ENCODE measurements around the gene FBXO42. TPM values are rescaled to one million over a fixed set of nuclear protein-coding genes. Genes with fewer than 3 reads are reported as not detected.

FBXO42 gene
- polyA plus RNA-seq, 3 donors, result 11.6 to 18.4 (median 16.9) TPM

DNA sequence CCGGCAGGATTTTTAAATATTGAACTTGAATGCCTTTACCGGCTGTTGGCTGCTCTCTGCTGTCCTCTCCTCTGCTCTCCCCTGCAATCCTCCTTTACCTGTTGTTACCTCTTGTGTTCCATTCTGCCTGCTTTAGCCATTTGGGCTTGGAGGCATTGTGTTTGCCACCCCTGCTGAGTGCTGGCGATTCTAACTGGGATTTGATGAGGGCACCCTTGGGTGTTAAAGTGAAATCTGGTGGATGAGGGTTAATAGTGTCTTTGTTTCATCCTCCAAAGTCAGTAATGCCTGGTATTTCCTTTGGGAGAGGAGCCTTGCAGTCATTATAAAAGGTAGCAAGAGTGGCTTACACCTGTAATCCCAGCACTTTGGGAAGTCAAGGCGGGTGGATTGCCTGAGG, 24.7 kb upstream of the FBXO42 start:
- H3K9me3 ChIP-seq (replicated peaks in 1 of 2; ENCODE audit: control insufficient read depth in 1 of 2, insufficient read depth in 1 of 2, low read length in 2 of 2), result no peaks in the 10 kb centered on the region
- Mint-ChIP-seq H3K4me3 (no peak overlapping the region), H3K27me3 (ENCODE audit: low read depth in 3 of 3) (no peaks in the 10 kb centered on the region), H3K9me3 (no peaks in the 10 kb centered on the region), H3K4me1 (peaks cover 40% of the 10 kb centered on the region), H3K27ac (peak overlapping the region in 3 of 7 donors; percentile 25 to 58 (median 43)), H3K36me3 (peaks cover 20 to 43% of the 10 kb centered on the region in 2 donors)
- H3K4me1 ChIP-seq (ENCODE audit: control insufficient read depth in 1 of 2, insufficient read depth in 2 of 2, low read length in 2 of 2), result peaks cover 15 to 33% of the 10 kb centered on the region in 2 donors
- intact Hi-C loops (cut with micrococcal nuclease), result no loop called here
- H3K27me3 ChIP-seq (ENCODE audit: control insufficient read depth in 2 of 2, insufficient read depth in 2 of 2, low read length in 2 of 2), result no peaks in the 10 kb centered on the region
- H3K79me2 ChIP-seq (ENCODE audit: insufficient read depth, low read length), result peaks cover 100% of the 10 kb centered on the region
- TF ChIP-seq, protein P1, sequence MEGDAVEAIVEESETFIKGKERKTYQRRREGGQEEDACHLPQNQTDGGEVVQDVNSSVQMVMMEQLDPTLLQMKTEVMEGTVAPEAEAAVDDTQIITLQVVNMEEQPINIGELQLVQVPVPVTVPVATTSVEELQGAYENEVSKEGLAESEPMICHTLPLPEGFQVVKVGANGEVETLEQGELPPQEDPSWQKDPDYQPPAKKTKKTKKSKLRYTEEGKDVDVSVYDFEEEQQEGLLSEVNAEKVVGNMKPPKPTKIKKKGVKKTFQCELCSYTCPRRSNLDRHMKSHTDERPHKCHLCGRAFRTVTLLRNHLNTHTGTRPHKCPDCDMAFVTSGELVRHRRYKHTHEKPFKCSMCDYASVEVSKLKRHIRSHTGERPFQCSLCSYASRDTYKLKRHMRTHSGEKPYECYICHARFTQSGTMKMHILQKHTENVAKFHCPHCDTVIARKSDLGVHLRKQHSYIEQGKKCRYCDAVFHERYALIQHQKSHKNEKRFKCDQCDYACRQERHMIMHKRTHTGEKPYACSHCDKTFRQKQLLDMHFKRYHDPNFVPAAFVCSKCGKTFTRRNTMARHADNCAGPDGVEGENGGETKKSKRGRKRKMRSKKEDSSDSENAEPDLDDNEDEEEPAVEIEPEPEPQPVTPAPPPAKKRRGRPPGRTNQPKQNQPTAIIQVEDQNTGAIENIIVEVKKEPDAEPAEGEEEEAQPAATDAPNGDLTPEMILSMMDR (IDR thresholded peaks at IDR 0.05), result no peak
- no peak overlapping the region for H3K4me2 ChIP-seq (replicated peaks; ENCODE audit: extremely low read depth, low read length, poor library complexity, severe bottlenecking)
- H3K4me3 ChIP-seq (replicated peaks in 1 of 3; ENCODE audit: low read depth in 2 of 3, low read length in 3 of 3), result no peak overlapping the region
- H4K20me1 ChIP-seq (ENCODE audit: insufficient read depth, low read length), result peaks cover 100% of the 10 kb centered on the region
- peaks cover 0 to 12% of the 10 kb centered on the region in 2 donors for H3K36me3 ChIP-seq (replicated peaks in 1 of 2; ENCODE audit: control insufficient read depth in 1 of 2, insufficient read depth in 2 of 2, low read length in 2 of 2)
- no peak for DNase-seq
- no peak overlapping the region for H3K27ac ChIP-seq (ENCODE audit: low read depth in 1 of 2, low read length in 2 of 2)
- H2AFZ ChIP-seq (ENCODE audit: insufficient read depth, low read depth, low read length, poor library complexity, severe bottlenecking), result no peak overlapping the region
- 100% methylated on average over 2 of the region's 4 CpGs for WGBS (ENCODE audit: insufficient coverage)
- H3K9ac ChIP-seq (ENCODE audit: insufficient read depth, low read length, poor library complexity, severe bottlenecking), result no peak overlapping the region

DNA sequence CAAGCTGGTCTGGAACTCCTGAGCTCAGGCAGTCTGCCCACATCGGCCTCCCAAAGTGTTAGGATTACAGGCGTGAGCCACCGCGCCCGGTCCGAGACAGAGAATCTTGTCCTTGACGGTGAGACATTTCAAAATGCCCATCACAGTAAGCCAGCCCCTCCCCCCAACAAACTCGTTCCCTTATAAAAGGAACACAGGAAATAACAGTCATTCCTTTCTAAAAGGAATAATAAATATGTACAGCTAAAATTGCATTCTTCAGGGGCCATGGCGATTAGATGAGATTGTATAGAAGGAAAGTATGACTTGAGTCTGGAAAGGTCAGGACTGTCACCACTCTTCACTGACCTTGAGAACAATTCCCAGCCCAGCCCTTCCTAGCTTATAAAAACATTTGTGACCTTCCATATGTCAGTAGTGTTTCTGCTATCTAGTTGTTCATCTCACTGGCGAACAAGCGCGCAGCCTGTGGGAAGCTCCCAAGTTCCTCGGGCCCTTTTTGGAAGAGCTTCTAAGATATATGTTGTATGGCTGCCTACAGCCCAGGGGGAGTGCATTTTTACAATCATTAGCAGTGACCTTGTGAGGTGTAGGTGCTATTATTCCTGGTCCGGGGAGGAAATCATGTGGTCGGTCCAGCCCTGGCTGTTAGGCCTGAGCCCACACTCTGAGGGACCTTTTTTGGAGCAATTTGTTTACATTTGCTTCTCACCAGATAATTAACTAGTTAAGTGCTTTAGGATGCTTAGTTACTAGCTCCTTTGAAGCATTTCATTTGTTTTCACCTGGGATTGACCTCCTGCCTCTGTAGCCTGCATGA, 23.5 kb upstream of the FBXO42 start:
- Histone ChIP-seq H3K79me2 (ENCODE audit: insufficient read depth, low read length) (peaks cover 100% of the 10 kb centered on the region), H3K4me1 (ENCODE audit: control insufficient read depth in 1 of 2, insufficient read depth in 2 of 2, low read length in 2 of 2) (peaks cover 26 to 45% of the 10 kb centered on the region in 2 donors), H3K4me3 (replicated peaks in 1 of 3; ENCODE audit: low read depth in 2 of 3, low read length in 3 of 3) (no peak overlapping the region), H3K9ac (ENCODE audit: insufficient read depth, low read length, poor library complexity, severe bottlenecking) (no peak overlapping the region), H3K27me3 (ENCODE audit: control insufficient read depth in 2 of 2, insufficient read depth in 2 of 2, low read length in 2 of 2) (no peaks in the 10 kb centered on the region), H3K9me3 (replicated peaks in 1 of 2; ENCODE audit: control insufficient read depth in 1 of 2, insufficient read depth in 1 of 2, low read length in 2 of 2) (no peaks in the 10 kb centered on the region), H3K4me2 (replicated peaks; ENCODE audit: extremely low read depth, low read length, poor library complexity, severe bottlenecking) (no peak overlapping the region), H2AFZ (ENCODE audit: insufficient read depth, low read depth, low read length, poor library complexity, severe bottlenecking) (no peak overlapping the region), H3K27ac (ENCODE audit: low read depth in 1 of 2, low read length in 2 of 2) (peak overlapping the region in 1 of 2 donors; percentile 48), H3K36me3 (replicated peaks in 1 of 2; ENCODE audit: control insufficient read depth in 1 of 2, insufficient read depth in 2 of 2, low read length in 2 of 2) (peaks cover 0 to 12% of the 10 kb centered on the region in 2 donors), H4K20me1 (ENCODE audit: insufficient read depth, low read length) (peaks cover 100% of the 10 kb centered on the region)
- WGBS (ENCODE audit: insufficient coverage), result 91% methylated on average over 7 of the region's 15 CpGs
- Mint-ChIP-seq H3K9me3 (no peaks in the 10 kb centered on the region), H3K27ac (peak overlapping the region; percentile 42 to 87 (median 64)), H3K4me1 (peaks cover 51% of the 10 kb centered on the region), H3K4me3 (no peak overlapping the region), H3K36me3 (peaks cover 18 to 43% of the 10 kb centered on the region in 2 donors), H3K27me3 (ENCODE audit: low read depth in 3 of 3) (no peaks in the 10 kb centered on the region)
- DNase-seq, result no peak
- intact Hi-C loops (cut with micrococcal nuclease), result no loop called here
- TF ChIP-seq, protein P1 (IDR thresholded peaks at IDR 0.05), result no peak

Data from CD14-positive monocyte (primary cell).